GM12878 (cell line): ENCODE measurements around the gene SIL1. TPM values are rescaled to one million over a fixed set of nuclear protein-coding genes. Genes with fewer than 3 reads are reported as not detected.

ENCODE experiments used
- ATAC-seq: fragments of 200-7000 bp; cut with Tn5 transposase; 3 replicates; pipeline ENCODE4 v1.9.1; 2020; ENCODE audit warnings: mild to moderate bottlenecking, moderate library complexity
- BruUV-seq: library from RNA; stranded (reverse); fragments of 400-500 nt; replicated peaks from 2 replicates; lab custom pipeline; 2021; lab: Mats Ljungman, UMichigan
- CTCF ChIA-PET: fragments of 300-600 bp; sonication (Branson Sonifier 250); formaldehyde crosslinking; extraction: SDS; loops from one replicate; lab custom pipeline; 2021; ENCODE audit warnings: inconsistent platforms; lab: Yijun Ruan, JAX
- POLR2A ChIA-PET: fragments of 350-600 bp; formaldehyde crosslinking; extraction: SDS; loops from one replicate; lab custom pipeline; 2021; ENCODE audit warnings: inconsistent platforms; lab: Charles Lee
- RAD21 ChIA-PET: fragments of 300-600 bp; sonication (Branson Sonifier 250); formaldehyde crosslinking; loops from one replicate; lab custom pipeline; 2023; ENCODE audit warnings: antibody characterized with exemption; ENCODE audit not compliant: unreplicated experiment; lab: Charles Lee
- SMC1A ChIA-PET: fragments of 300-600 bp; sonication (Branson Sonifier 250); formaldehyde crosslinking; loops from one replicate; lab custom pipeline; 2023; ENCODE audit not compliant: unreplicated experiment, uncharacterized antibody; lab: Charles Lee
- DNase-seq: peaks from one replicate; pipeline ENCODE4 v3.0.0-alpha.2; 2011; ENCODE audit warnings: low read depth, low spot score
- FAIRE-seq: peaks from 3 replicates; lab custom pipeline; 2011; peaks lifted over from hg19 to GRCh38; lab: Jason Lieb, UNC
- H2AFZ ChIP-seq: 2 replicates; pipeline ENCODE4 v1.6.0; 2011; ENCODE audit warnings: low read depth, low read length, control low read depth; ENCODE audit not compliant: control insufficient read depth
- H3K27ac ChIP-seq: 2 replicates; pipeline ENCODE4 v1.5.1; 2011; ENCODE audit warnings: control low read depth; ENCODE audit not compliant: control insufficient read depth, insufficient read depth
- H3K27me3 ChIP-seq, 2 experiments: replicated peaks in 1 of 2; 2 replicates each; pipeline versions ENCODE4 v1.6.0 to v1.6.1; 2011; ENCODE audit warnings: low read length in 1 of 2; ENCODE audit not compliant: control insufficient read depth in 2 of 2, insufficient read depth in 2 of 2
- H3K36me3 ChIP-seq, 2 experiments: 2 replicates each; pipeline ENCODE4 v1.5.1; 2011; ENCODE audit warnings: low read length in 1 of 2; ENCODE audit not compliant: control insufficient read depth in 2 of 2, insufficient read depth in 2 of 2
- H3K4me1 ChIP-seq: 2 replicates; pipeline ENCODE4 v1.6.1; 2011; ENCODE audit warnings: mild to moderate bottlenecking, low read length, moderate library complexity, mixed read lengths; ENCODE audit not compliant: control insufficient read depth, insufficient read depth
- H3K4me2 ChIP-seq: 2 replicates; pipeline ENCODE4 v1.6.0; 2011; ENCODE audit warnings: control low read depth; ENCODE audit not compliant: control insufficient read depth, insufficient read depth
- H3K4me3 ChIP-seq: fragments of 200-600 bp; sonication (generic); 2 replicates; pipeline ENCODE4 v1.5.1; 2016
- H3K79me2 ChIP-seq: 2 replicates; pipeline ENCODE4 v1.6.0; 2011; ENCODE audit warnings: low read length; ENCODE audit not compliant: control insufficient read depth, insufficient read depth
- H3K9ac ChIP-seq: 2 replicates; pipeline ENCODE4 v1.8.0; 2011; ENCODE audit warnings: low read length, control low read depth, mixed read lengths; ENCODE audit not compliant: control insufficient read depth, insufficient read depth
- H3K9me3 ChIP-seq: replicated peaks from 3 replicates; pipeline ENCODE4 v1.5.1; 2011; ENCODE audit warnings: mild to moderate bottlenecking, low read length; ENCODE audit not compliant: control insufficient read depth, insufficient read depth
- H4K20me1 ChIP-seq: 2 replicates; pipeline ENCODE4 v1.6.0; 2011; ENCODE audit not compliant: control insufficient read depth, insufficient read depth
- ATF2 ChIP-seq: IDR thresholded peaks from 2 replicates; pipeline ENCODE4 v1.6.1; 2012; ENCODE audit warnings: low read length, inconsistent platforms
- CHD2 ChIP-seq: IDR thresholded peaks from 2 replicates; pipeline ENCODE4 v1.6.1; 2011; ENCODE audit warnings: low read depth, low read length, improper control_type of control experiment, borderline replicate concordance
- FOS ChIP-seq: IDR thresholded peaks from 3 replicates; pipeline ENCODE4 v1.6.1; 2011; ENCODE audit warnings: borderline replicate concordance; ENCODE audit not compliant: insufficient read length; ENCODE audit errors: extremely low read depth
- JUNB ChIP-seq: IDR thresholded peaks from 2 replicates; pipeline ENCODE4 v1.6.1; 2016; ENCODE audit warnings: antibody characterized with exemption, mild to moderate bottlenecking
- MTA2 ChIP-seq: fragments of 450-650 bp; IDR thresholded peaks from 2 replicates; pipeline ENCODE4 v1.6.1; 2016; ENCODE audit warnings: low read depth, mild to moderate bottlenecking, moderate library complexity
- NRF1 ChIP-seq: conservative IDR thresholded peaks from 2 replicates; pipeline ENCODE4 v1.6.1; 2011; ENCODE audit warnings: mild to moderate bottlenecking, low read depth, low read length, improper control_type of control experiment
- PAX5 ChIP-seq: IDR thresholded peaks from 2 replicates; pipeline ENCODE4 v1.6.1; 2011; ENCODE audit warnings: low read depth, low read length, borderline replicate concordance
- PKNOX1 ChIP-seq: fragments of 450-650 bp; IDR thresholded peaks from 2 replicates; pipeline ENCODE4 v1.6.1; 2016; ENCODE audit warnings: mild to moderate bottlenecking
- PML ChIP-seq: IDR thresholded peaks from 2 replicates; pipeline ENCODE4 v1.6.1; 2012; ENCODE audit warnings: low read length, inconsistent platforms
- POLR2A ChIP-seq: IDR thresholded peaks from 2 replicates; pipeline ENCODE4 v1.6.1; 2011; ENCODE audit warnings: low read depth, mild to moderate bottlenecking, low read length
- POLR2AphosphoS2 ChIP-seq: IDR thresholded peaks from 2 replicates; pipeline ENCODE4 v1.6.1; 2011; ENCODE audit warnings: low read depth, mild to moderate bottlenecking, low read length, improper control_type of control experiment, moderate library complexity
- REST ChIP-seq: IDR thresholded peaks from 2 replicates; pipeline ENCODE4 v1.6.1; 2012; ENCODE audit warnings: mild to moderate bottlenecking, low read depth, low read length
- SREBF2 ChIP-seq: IDR thresholded peaks from 2 replicates; pipeline ENCODE4 v1.6.1; 2012; ENCODE audit warnings: mild to moderate bottlenecking, low read length
- SRF ChIP-seq, 2 experiments: IDR thresholded peaks; 2 replicates each; pipeline ENCODE4 v1.6.1; 2011; ENCODE audit warnings: low read depth in 2 of 2, low read length in 2 of 2, mild to moderate bottlenecking in 1 of 2, moderate library complexity in 1 of 2
- ZNF687 ChIP-seq: fragments of 450-650 bp; IDR thresholded peaks from 2 replicates; pipeline ENCODE4 v1.6.1; 2017; ENCODE audit warnings: mild to moderate bottlenecking, moderate library complexity
- WGBS: methylation state at CpG from one replicate; pipeline ENCODE4 v1.1.6; 2016; ENCODE audit warnings: low lambda C conversion rate; ENCODE audit not compliant: insufficient replicate concordance, insufficient coverage; ENCODE audit errors: missing lambda C conversion rate; 5-methylcytosine and 5-hydroxymethylcytosine counted together
- in situ Hi-C: fragments of 300-500 bp; cut with MboI; formaldehyde crosslinking; loops from 9 replicates; pipeline ENCODE4 v1.14.3; 2018; ENCODE audit warnings: mixed read lengths
- intact Hi-C: fragments of 100-400 bp; cut with micrococcal nuclease; formaldehyde crosslinking; loops from one replicate; pipeline ENCODE4 v1.14.2; 2022; ENCODE audit not compliant: unreplicated experiment
- polyA plus RNA-seq, 11 experiments: library from polyadenylated mRNA; depleted of rRNA in 4 of 11; unstranded in 6 of 11; stranded (reverse) in 5 of 11; fragments of >200 nt; fragmentation: Nextera tagmentation in 4 of 11; fragmentation: Illumina TruSeq in 1 of 11; extraction: Ambion mirVana in 4 of 11; extraction: Trizol in 1 of 11; gene quantifications; 1 replicate in 1 of 11; 2 replicates in 10 of 11; pipeline versions ENCODE4 v1.2.1 to v1.2.3, GENCODE V29; 2011 to 2016; ENCODE audit warnings: inconsistent platforms in 2 of 11, missing spikeins in 2 of 11, low read depth in 1 of 11
- total RNA-seq, 4 experiments: library from RNA; depleted of rRNA in 3 of 4; stranded (reverse); fragments of >200 nt in 3 of 4; fragmentation: Illumina TruSeq in 1 of 4; extraction: Trizol in 1 of 4; gene quantifications; 2 replicates each; pipeline versions ENCODE4 v1.2.1 to v1.2.3, GENCODE V29; 2013 to 2021

The SIL1 gene
- total and polyA plus RNA-seq, 10 of the 15 experiments (the other 5 are each of a cell fraction or from before 2014, with no cell fraction given): 4.1 to 49.8 (median 29.4) TPM

- TF ChIP-seq ATF2 (no peak), CHD2 (no peak), POLR2A (no peak), FOS (no peak), PKNOX1 (no peak), ZNF687 (no peak)
These were observed 299.4 kb downstream of the SIL1 start (continued) for GRCh38 chr5:138898742-138899141.

GRCh38 chr5:138898299-138898698 is 299.9 kb downstream of the SIL1 start:
- no peaks in the 10 kb centered on the region for H4K20me1 ChIP-seq
- ChIA-PET POLR2A (no interaction called here), SMC1A (interaction anchor here (0.6 to 1.4 kb wide), 2 partner anchors 13 to 255 kb away, joined by 3 read pairs; no protein-coding TSS in a partner anchor), RAD21 (no interaction called here), CTCF (interaction anchor here (1.5 kb wide), 1 partner anchor 108 kb away, joined by 5 read pairs; no protein-coding TSS in a partner anchor)
- intact Hi-C loops (no loop called here), in situ Hi-C loops (no loop called here)
- H3K27ac ChIP-seq: no peak overlapping the region
- no peaks in the 10 kb centered on the region for H3K79me2 ChIP-seq
- H3K9me3 ChIP-seq: no peaks in the 10 kb centered on the region
- no peak overlapping the region for H3K4me2 ChIP-seq
- no peak overlapping the region for H2AFZ ChIP-seq
- no peak for DNase-seq
- no peak overlapping the region for H3K9ac ChIP-seq
- BruUV-seq: no TSS peak
- FAIRE-seq: no peak
- no peak for ATAC-seq
- no peaks in the 10 kb centered on the region for H3K27me3 ChIP-seq
- H3K4me1 ChIP-seq: no peaks in the 10 kb centered on the region
- 93% methylated on average over 1 of the region's 1 CpG for WGBS
- H3K36me3 ChIP-seq: peaks cover 0 to 2% of the 10 kb centered on the region in 2 experiments; a peak in 1 of 4 replicates
- no peak overlapping the region for H3K4me3 ChIP-seq
- TF ChIP-seq REST: no peak
- TF ChIP-seq POLR2AphosphoS2: no peak
- no peak for TF ChIP-seq JUNB
- no peak for TF ChIP-seq SRF (IDR thresholded peaks at IDR 0.05; ENCODE audit: low read depth in 2 of 2, low read length in 2 of 2)
- TF ChIP-seq MTA2: no peak
- TF ChIP-seq PAX5: no peak
- no peak for TF ChIP-seq SREBF2
- no peak for TF ChIP-seq PML
- no peak for TF ChIP-seq NRF1
